Measurements from ENCODE around the gene KAZN.

The KAZN gene

DNA sequence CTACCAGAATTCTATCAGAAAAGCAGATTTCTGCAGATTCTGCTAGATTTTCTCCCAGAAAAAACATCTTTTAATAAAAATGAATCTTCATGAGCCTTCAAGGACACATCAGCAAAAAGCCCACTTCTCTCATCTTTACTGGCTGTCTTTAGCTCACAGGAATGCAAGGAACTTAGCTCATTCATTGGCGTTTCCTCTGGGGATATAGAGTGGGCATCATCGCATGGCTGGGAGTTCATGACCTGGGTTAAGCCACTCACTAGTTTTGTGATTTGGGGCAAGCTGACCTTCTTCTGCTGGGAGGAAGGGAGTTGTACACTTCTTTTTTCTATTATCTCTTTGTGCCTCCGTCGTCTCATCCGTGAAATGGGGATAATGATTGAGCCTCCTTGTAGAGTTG lies 149.7 kb downstream of the KAZN start:
- FAIRE-seq = no peak

- FAIRE-seq = no peak
Observed at GRCh38 chr1:14748977-14749376, 150.5 kb downstream of the KAZN start.

DNA sequence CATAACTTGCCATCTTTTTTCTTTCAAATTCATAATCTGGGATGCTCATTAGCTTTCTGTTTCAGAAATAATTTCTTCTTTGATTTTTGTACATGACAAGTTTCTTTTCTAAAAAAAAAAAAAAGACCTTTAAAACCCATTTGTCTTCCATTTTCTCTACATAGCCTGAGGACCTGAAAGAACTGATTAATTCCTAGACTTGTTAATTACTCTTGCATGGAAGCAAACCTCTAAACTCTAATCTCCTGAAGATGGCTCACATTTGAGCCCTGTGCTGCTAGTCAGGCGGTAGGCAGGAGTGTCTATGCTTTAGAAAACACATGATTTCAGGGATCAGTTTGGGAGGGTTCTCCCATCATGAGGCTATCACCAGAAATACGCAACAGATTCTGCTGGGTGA lies 152.0 kb downstream of the KAZN start:
- FAIRE-seq = no peak

DNA sequence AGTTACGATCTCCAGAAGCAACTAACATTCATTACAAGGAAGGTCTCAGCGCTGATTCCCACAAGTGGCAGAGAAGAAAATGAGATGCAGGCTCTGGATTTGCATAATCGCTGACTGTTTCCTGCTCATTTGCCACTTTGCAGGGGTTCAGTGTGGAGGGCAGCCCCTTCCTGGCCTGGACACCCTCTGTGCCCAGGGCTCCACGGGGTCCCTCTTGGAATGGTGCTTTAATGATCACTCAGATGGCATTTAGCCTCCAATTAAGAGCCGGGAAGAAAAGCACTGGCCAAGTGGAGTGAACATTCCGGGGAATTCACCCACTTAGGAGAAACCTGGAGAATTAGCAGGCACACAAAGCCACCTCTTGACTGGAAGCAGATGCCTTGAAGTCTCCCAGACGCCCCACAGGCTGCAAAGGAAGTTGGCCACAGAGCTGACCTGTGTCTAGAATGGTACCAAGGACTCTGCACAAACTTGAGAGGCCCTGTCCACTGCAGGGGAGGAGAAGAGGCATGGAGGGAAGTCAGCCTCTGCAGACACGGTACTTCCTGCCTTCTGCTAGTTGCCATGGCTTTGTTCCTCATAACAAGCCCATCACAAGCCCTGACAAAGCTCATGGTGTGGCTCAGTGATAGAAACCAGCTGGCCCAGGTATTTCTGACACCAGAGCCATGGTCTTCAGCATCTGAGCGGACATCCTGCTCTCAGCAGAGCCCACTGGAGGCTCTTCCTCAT lies 157.2 kb downstream of the KAZN start:
- no peak for FAIRE-seq

- FAIRE-seq = no peak
Observed at GRCh38 chr1:14756589-14757285, 158.3 kb downstream of the KAZN start.

GRCh38 chr1:14757286-14757625 lies 158.8 kb downstream of the KAZN start:
- FAIRE-seq = no peak

GRCh38 chr1:14759042-14759818 lies 160.7 kb downstream of the KAZN start:
- FAIRE-seq = no peak

DNA sequence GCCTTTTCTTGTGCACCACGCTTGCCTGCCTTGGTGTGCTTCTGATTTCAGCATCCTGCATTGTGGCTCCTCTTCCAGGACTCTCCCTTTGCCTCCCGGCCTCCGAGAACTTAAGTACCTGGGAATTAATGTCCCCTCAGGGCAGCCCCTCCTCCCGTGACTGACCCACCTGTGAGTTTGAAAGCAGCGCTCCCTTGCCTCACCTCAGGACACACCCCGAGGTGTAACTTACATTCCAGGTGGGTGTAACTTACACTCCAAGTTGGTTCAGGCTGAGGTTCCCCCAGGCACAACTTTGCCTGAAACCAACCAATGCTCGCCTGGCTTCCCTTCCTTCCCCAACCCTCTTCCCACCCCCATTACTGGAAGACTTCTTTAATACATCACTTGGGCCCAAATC lies 161.4 kb downstream of the KAZN start:
- FAIRE-seq = no peak

DNA sequence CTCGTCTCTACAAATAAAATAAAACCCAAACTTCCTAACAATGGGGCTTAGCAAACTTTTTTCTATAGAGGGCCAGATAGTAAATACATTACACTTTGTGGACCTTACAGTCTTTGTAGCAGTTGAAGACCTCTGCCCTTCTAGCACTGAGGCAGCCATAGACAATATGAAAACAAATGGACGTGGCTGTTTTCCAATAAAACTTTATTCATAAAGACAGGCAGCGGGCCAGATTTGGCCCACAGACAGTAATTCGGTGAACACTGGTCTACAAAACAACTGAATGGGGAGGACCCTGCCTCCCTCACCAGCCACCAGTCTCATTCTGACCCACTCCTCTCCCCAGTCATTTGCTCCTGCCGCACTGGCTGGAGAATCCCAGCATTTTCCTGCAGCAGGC lies 162.3 kb downstream of the KAZN start:
- no peak for FAIRE-seq

DNA sequence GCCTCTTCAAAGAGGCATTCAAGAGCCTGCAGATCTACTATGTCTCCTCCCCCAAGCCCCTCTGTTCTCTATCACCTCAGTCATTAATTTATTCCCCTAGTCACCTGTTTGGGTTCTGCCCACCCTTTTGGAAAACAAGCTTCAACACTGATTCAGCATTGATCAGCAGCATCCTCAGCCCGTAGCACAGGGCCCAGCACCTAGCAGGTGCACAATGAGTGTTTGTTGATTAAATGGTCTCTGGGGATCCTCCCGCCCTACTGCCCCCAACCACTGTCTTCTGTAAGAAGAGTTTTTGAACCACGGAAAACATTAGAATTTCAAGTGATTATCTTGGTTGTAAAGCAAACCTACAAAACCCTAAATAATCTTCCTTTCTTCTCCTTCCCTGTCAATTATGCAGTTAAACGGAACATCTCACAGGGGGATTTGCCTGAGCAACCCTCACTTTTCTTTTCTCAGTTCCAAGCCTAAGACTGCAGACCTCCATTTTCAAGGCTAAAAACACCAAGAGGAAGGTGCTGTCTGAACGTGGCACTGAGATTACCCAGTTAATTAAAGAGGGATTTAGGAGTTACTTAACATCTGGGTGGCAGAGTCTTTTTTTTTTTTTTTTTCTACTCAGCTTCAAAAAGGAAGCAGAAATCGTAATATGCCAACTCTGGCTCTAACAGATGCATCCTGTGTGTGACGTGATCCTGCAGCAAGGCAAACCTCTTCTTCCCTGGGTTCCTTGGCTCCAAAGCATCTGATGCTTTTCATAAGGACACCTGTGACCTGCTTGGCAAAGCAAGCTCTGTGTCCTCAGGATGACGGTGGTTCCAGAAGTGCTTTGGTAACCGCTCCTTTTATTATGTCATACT lies 163.0 kb downstream of the KAZN start:
- FAIRE-seq = no peak

DNA sequence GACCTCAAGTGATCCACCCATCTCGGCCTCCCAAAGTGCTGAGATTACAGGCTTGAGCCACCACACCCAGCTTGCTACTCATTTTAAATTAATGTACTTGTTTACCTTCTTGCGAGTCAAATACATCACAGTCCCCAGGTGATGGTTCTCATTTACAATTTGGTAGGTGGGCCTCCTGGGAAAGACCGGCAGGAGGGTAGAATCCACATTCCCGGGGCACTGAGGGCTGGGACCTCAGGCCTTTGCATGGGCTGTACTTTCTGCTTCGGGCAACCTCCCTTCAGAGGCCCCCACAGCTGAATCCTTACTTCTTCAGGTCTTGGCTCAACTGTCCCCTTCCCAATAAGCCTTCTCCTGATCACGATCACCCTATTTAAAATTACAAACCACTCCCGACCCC lies 165.5 kb downstream of the KAZN start:
- no peak for FAIRE-seq

DNA sequence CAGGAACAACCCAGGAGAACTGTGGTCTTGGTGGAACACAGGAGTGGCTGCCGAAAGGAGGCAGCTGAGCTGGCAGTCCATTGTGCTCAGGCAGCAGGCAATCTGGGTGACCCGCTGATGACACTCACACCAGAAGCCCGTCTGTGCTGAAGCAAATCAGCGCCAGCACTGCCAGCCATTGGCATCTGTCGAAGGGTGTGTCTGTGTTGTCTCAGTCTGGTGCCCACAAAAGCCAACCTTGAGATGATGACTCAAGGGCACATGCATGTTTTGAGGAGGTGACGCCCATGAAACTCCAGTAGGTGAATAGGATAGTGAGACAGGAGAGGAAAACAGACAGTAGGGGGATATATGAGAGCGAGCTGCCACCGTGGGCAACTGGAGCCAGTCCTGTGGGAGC lies 167.3 kb downstream of the KAZN start:
- no peak for FAIRE-seq

- FAIRE-seq = no peak
Observed at GRCh38 chr1:14767075-14767474, 168.6 kb downstream of the KAZN start.

DNA sequence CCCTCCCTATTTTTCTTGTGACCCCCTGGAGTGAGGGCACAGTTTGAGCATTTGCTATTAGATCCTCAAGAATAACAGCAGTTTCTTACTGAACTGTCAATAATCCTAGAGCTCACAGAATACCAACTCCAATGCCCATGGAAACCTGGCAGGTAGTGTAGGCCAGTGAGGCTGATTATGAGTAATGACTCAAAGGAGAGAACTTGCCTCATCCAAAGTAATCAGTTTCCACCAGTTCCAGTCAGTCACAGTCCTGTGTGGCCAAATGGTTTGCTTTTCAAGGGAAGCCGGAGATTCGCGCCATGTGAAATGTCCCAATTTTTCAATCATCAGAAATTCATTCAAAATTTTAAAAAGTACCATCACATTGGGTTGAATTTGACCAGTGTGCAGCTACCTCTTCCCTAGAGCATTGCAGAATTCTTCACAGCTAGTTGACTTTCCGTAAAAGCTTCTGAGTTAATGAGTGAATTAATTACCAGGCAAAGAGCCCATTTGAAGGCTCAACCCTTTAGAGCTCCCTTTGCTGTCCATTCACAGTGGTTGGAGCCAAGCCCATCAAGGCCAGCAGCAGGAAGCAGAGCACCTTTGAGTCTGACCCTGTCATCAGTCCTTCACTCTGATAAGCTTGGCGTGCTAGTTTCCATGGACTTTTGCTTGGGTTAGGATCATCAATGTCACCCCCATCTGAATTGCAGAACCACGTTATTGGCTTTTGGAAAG lies 170.3 kb downstream of the KAZN start:
- no peak for FAIRE-seq

DNA sequence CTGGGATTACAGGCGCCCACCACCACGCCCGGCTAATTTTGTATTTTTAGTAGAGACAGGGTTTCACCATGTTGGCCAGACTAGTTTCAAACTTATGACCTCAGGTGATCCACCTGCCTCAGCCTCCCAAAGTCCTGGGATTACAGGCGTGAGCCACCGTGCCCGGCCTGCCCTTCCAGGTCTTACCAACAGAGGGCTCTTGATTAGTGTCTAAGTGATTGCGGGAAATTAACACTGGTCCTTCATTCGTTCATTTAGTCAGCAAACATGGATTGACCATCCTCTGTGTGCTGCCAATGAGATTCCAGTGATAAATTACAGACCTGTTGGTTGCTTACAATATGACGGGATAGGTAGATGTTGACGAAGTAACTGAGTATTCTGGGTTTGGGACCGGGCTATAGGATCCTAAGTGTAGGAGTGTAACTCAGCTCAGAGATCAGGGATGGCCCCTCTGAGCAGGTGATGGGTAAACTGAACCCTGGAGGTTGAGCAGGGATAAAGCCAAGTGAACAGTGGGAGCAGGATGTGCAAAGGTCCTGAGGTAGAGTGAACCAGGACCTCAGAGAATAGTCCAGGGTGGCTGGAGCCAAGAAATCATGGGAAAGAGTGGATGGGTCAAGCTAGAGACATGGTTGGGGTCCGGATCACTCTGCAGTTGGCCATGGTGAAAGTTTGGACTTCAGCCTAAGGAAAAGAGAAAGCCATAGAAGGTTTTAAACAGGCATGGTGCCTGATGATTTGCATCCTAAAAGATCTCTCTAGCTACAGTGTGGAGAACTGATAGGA lies 171.2 kb downstream of the KAZN start:
- no peak for FAIRE-seq

GRCh38 chr1:14773396-14774025 lies 175.0 kb downstream of the KAZN start:
- no peak for FAIRE-seq

GRCh38 chr1:14774225-14774624 lies 175.7 kb downstream of the KAZN start:
- no peak for FAIRE-seq

DNA sequence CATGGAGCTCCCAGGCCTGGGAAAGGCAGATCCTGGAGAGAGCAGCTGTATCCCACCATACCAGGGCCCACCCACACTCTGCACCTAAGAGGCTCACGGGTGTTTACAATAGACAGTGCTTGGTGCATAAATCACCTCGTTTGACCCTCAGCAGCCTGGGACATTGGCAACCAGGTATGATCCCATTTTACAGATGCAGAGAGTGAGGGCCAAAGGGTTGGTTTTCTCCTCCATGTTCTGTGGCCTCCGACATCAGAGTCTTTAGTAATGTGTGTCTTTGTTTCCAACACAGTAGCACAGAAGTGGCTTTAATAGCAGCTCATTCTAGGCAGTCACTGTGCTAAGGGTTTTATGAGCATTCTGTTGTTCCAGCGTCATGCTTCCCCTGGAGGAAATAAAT lies 176.5 kb downstream of the KAZN start:
- FAIRE-seq = no peak

DNA sequence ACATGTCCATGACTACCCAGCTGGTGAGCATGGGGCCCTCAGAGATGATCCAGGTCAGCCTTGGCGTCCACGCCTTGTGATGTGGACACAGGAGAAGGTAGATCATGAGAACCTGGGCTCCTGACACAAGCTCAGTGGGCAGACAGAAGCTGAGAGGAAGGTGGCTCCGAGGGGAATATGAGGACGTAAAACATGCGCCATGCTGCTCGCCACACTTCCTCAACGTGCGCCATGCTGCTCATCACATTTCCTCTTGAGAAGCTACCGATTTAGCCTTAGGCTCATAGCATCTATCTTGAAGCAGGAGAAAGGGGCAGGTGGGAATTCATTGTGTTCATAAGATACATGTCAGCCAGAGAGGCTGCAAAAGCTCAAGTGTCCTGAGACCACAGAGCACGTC lies 176.9 kb downstream of the KAZN start:
- no peak for FAIRE-seq

DNA sequence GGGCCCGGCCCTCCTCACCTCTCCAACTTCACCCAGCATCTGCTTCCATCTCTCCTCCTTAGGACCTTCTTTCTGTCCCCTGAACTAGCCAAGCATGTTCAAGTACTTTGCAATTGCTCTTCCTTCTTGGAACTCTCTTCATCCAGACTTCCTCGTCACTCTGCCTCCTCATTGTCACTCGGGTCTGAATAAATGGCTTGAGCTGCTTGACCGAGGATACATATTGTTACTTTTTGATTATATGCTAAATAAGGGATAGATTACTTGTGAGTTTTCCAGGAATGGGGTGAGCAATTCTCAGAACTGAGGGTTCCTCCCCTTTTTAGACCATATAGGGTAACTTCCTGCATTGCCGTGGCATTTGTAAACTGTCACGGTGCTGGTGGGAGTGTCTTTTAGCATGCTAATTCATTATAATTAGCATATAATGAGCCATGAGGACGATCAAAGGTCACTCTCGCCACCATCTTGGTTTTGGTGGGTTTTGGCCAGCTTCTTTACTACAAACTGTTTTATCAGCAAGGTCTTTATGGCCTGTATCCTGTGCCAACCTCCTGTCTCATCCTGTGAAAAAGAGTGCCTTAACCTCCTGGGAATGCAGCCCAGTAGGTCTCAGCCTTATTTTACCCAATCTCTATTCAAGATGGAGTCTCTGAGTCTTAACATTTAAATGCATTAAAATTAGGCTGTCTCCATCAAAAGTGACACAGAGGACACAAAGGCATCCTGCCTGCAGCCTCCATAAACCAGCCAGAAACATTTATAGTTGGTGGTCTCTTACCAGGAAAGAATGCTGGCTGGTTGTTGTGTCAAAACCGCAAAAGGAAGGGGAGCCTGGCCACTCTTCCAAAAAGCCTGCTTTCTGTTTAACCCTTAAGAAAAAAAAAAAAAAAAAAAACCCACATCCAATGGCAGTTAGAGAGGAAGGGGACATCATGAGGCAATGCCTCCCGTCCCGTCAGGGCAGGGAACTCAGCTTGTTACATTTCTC lies 179.3 kb downstream of the KAZN start:
- FAIRE-seq = no peak
